ENCODE data around the gene ARHGAP15.

GRCh38 chr2:143700865-143701264 is 571.6 kb downstream of the ARHGAP15 start:
- no peak for TF ChIP-seq CTCF (IDR thresholded peaks at IDR 0.05)
- TF ChIP-seq ZFX (IDR thresholded peaks at IDR 0.05; ENCODE audit: borderline replicate concordance) = no peak

Measured in 22Rv1 (cell line).